Breast epithelium (tissue), 3 donors: ENCODE results near the gene TBX5.

Experiments
- CTCF ChIP-seq, 3 donors: fragments of 450-650 bp; IDR thresholded peaks; one replicate each; pipeline ENCODE4 v1.5.1; 2016 to 2017; ENCODE audit warnings: antibody characterized with exemption in 3 of 3, mild to moderate bottlenecking in 3 of 3, moderate library complexity in 3 of 3
- POLR2A ChIP-seq: fragments of 450-650 bp; IDR thresholded peaks from one replicate; pipeline ENCODE4 v1.6.1; 2016; ENCODE audit warnings: antibody characterized with exemption, mild to moderate bottlenecking, moderate library complexity
- POLR2AphosphoS5 ChIP-seq, 3 donors: sonication (generic); formaldehyde crosslinking; IDR thresholded peaks; one replicate each; pipeline ENCODE4 v1.6.1; 2017; ENCODE audit warnings: antibody characterized with exemption in 3 of 3

- no peak for TF ChIP-seq CTCF (IDR thresholded peaks at IDR 0.05)
- TF ChIP-seq POLR2A, result no peak
- TF ChIP-seq POLR2AphosphoS5 (IDR thresholded peaks at IDR 0.05), result no peak
Observed at GRCh38 chr12:114328292-114328691, 77.7 kb downstream of the TBX5 start.
